GM12892 (cell line): ENCODE measurements around the gene SERAC1.

ENCODE experiments used
- POLR2A ChIP-seq: IDR thresholded peaks from 2 replicates; pipeline ENCODE4 v1.6.1; 2011; ENCODE audit warnings: low read depth, low read length, control low read depth
- POLR2AphosphoS5 ChIP-seq: IDR thresholded peaks from 2 replicates; pipeline ENCODE4 v1.6.1; 2011; ENCODE audit warnings: low read depth, low read length, control low read depth
- TAF1 ChIP-seq: IDR thresholded peaks from 2 replicates; pipeline ENCODE4 v1.6.1; 2011; ENCODE audit warnings: low read depth, mild to moderate bottlenecking, control low read depth, low read length, borderline replicate concordance

DNA sequence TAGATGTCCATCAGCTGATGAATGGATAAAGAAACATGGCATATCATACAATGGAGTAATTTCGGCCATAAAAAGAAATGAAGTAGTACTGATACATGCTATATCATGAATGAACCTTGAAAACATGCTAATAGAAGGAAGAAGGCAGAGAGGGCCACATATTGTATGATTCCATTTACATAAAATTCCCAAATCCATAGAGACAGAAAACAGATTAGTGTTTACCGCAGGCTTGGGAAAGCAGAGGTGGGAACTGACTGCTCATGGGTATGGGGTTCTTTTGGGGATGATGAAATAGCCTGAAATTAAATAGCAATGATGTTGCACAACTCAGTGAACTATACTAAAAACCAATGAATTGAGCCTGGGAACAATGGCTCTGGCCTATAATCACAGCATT lies 58.3 kb downstream of the SERAC1 start:
- TF ChIP-seq TAF1, result no peak
- TF ChIP-seq POLR2A, result no peak
- TF ChIP-seq POLR2AphosphoS5, result no peak
